Mucosa of descending colon (tissue), 3 donors: Measurements from ENCODE around the gene PDSS1. TPM values are rescaled to one million over a fixed set of nuclear protein-coding genes. Genes with fewer than 3 reads are reported as not detected.
"Not testable (repeated sequence)": the region's sequence is repeated elsewhere in the genome, so short reads cannot be mapped to it uniquely, and the experiment has no call there.

Source experiments
- ATAC-seq: fragments of 200-7000 bp; cut with Tn5 transposase; one replicate; pipeline ENCODE4 v1.9.1; 2020; ENCODE audit warnings: mild to moderate bottlenecking, moderate library complexity
- DNase-seq, 3 donors: peaks; one replicate each; pipeline ENCODE4 v3.0.0-alpha.2; 2020
- H3K36me3 ChIP-seq: fragments of 200-600 bp; one replicate; pipeline ENCODE4 v1.8.0; 2021; ENCODE audit warnings: low read depth, mild to moderate bottlenecking
- H3K4me1 ChIP-seq: fragments of 200-600 bp; one replicate; pipeline ENCODE4 v1.8.0; 2021; ENCODE audit warnings: low read depth, mild to moderate bottlenecking
- H3K4me3 ChIP-seq: fragments of 200-600 bp; one replicate; pipeline ENCODE4 v1.8.0; 2021; ENCODE audit warnings: mild to moderate bottlenecking
- H3K9me3 ChIP-seq: fragments of 200-600 bp; one replicate; pipeline ENCODE4 v1.8.0; 2021; ENCODE audit warnings: mild to moderate bottlenecking
- CTCF ChIP-seq: fragments of 200-600 bp; IDR thresholded peaks from one replicate; pipeline ENCODE4 v1.8.0; 2022; ENCODE audit warnings: antibody characterized with exemption, mild to moderate bottlenecking
- intact Hi-C, 2 donors: fragments of 100-400 bp; cut with DNase I in 1 of 2; cut with micrococcal nuclease in 1 of 2; formaldehyde crosslinking; loops; one replicate each; pipeline versions ENCODE4 v1.11.0 to v1.11.1; 2022; cut with DNase I, micrococcal nuclease
- long read RNA-seq, 2 donors: library from polyadenylated mRNA; unstranded; transcript quantifications; one replicate each; pipeline ENCODE4 v2.0.0, GENCODE V29; 2019 to 2021
- total RNA-seq, 3 donors: library from RNA; stranded (reverse); fragmentation: NEBNext Ultra II Directional in 2 of 3; extraction: Animal tissue kit (Norgen Biotek cat#: 25700) in 2 of 3; gene quantifications; one replicate each; pipeline versions ENCODE4 v1.2.1 to v1.2.4, GENCODE V29; 2021 to 2023
- donor health status: DM: no; HTN: no; CAD: no; lungs with moderate emphysema.
- donor health status: DM: no; HTN: no; CAD: no.
- donor health status: DM: no; HTN: yes; CAD: no.

PDSS1 gene
- total RNA-seq, result 10 to 100 TPM; 16.0 to 27.9 (median 24.6) TPM
- long read RNA-seq, donor 1, transcript PDSS1-201 (12 exons, 1,626 nt), result major isoform, 6 of 10 reads
- long read RNA-seq, donor 1, partial matches to known transcripts, result 0 of 10 reads
- long read RNA-seq, donor 1, other reads (novel, unspliced or antisense), result 4 of 10 reads
- long read RNA-seq, donor 2, transcript PDSS1-201 (12 exons, 1,626 nt), result major isoform, 6 of 10 reads
- long read RNA-seq, donor 2, partial matches to known transcripts, result 1 of 10 reads
- long read RNA-seq, donor 2, other reads (novel, unspliced or antisense), result 3 of 10 reads

DNA sequence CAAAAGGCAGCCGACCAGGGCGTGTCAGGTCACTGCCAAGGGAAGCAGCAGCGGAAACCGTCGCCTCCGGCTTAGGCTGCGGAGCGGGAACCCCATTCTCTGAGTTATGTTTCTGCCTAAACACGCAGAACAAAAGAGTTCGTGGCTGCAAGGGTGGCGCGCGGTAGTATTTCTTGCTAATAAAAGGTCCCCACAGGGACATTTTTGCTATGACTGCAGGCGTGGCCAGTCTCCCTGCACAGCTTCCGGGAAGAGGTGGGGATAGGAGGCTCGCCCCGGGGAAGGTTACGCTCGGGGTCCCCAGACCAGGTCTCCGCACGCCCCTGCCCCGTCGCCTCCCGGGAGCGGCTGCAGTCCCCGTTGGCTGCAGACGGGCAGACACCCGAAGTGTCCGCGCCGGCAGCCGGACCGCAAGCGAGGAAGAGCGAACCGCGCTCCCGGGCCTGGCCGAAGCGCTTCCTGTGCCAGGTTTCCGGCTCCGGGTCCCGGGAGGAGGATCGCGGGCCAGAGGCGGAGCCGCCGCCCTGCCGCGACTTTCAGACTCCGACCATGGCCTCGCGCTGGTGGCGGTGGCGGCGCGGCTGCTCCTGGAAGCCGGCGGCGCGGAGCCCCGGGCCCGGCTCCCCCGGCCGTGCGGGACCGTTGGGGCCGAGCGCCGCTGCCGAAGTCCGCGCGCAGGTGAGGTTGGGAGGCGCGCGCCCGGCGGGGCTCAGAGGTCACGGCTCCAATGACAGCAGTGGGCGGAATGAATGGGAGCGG is at the start of gene PDSS1:
Gene PDSS1, plus strand, starts transcription at position 539 of the 759 bp plus-strand sequence. Its CDS starts 11 bp downstream, at position 550.
- intact Hi-C loops, result no loop called here
- DNase-seq (peak; percentile 84 to 87 (median 85)), ATAC-seq (peak; percentile 86)

DNA sequence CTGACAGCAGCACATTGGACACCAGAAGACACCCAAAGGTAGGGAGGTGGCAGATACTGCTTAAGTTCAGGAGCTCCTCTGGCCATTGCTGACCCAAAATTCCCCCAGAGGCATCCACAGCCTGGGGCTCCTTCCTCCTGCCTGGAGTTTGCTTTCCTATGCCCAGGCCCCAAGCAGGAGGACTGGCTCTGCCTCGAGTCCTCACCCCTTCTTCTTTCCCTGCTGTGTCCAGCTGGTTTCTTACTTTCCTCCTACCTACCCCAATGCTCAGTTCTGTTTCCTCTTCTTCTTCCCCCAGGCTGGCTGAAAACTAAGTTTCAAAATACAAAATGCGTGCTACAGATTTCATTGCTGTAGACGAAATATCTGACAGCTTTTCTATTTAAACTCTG is 49.3 kb upstream of the PDSS1 start:
- intact Hi-C loops, DNase-seq, H3K4me3 ChIP-seq, H3K9me3 ChIP-seq, H3K36me3 ChIP-seq, ATAC-seq, H3K4me1 ChIP-seq: not testable (repeated sequence)

More for the DNA sequence above, at the start of gene PDSS1:
- no peak for TF ChIP-seq CTCF
- Histone ChIP-seq H3K4me3 (peak within 1 kb of the TSS; percentile 92), H3K4me1 (peaks cover 38% of the 10 kb centered on the region), H3K36me3 (no peaks in the 10 kb centered on the region), H3K9me3 (no peaks in the 10 kb centered on the region)

GRCh38 chr10:26650406-26650805 is 47.1 kb upstream of the PDSS1 start:
- DNase-seq, result no peak
- no peaks in the 10 kb centered on the region for H3K4me1 ChIP-seq

DNA sequence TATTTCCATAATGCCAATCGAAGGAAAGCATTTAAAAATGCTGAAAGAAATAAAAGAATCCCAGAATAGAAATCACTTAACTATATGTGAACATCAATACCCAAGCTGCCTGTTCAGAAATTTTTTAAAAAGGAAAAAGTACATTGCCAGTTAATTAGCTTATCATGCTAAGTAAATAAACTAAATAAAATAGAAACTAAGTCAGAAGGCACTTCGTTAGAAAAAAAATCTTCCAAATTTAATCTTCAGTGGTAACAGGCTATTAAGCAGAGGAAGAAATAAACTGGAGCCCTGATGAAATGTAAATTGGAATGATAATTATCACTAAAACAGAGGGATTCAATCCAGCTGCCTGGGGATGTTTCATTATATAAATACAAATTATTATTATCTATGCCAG is 46.0 kb upstream of the PDSS1 start:
- H3K4me3 ChIP-seq, ATAC-seq, H3K4me1 ChIP-seq, H3K36me3 ChIP-seq, H3K9me3 ChIP-seq, DNase-seq, intact Hi-C loops: not testable (repeated sequence)

More at GRCh38 chr10:26650406-26650805, 47.1 kb upstream of the PDSS1 start:
- no peak for ATAC-seq
- Histone ChIP-seq H3K4me3 (no peak overlapping the region), H3K36me3 (no peaks in the 10 kb centered on the region), H3K9me3 (no peaks in the 10 kb centered on the region)
- intact Hi-C loops, result no loop called here
- no peak for TF ChIP-seq CTCF

DNA sequence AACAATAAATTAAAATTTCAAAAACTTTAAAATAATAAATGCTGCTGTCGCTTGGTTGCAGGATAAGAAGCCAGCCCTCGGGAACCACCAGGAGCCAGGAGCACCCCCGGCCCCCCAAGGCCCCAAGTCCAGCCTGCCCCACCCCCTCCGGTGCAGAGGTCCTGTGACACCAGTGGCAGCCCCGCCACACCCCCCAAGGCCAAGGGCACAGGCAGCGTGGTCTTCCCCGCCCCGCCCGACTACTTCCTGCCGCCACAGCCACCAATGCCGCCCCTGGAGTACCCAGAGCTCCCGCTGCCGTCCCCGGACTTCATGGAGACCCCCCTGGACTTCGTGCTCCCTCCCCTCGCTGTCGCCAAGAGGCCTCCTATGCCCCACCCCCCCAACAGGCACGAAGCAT is 44.5 kb upstream of the PDSS1 start:
- Histone ChIP-seq H3K4me3 (no peak overlapping the region), H3K9me3 (no peaks in the 10 kb centered on the region), H3K36me3 (no peaks in the 10 kb centered on the region), H3K4me1 (no peaks in the 10 kb centered on the region)
- DNase-seq, result no peak
- ATAC-seq, result no peak
- intact Hi-C loops, result no loop called here
- no peak for TF ChIP-seq CTCF

- no peaks in the 10 kb centered on the region for H3K4me1 ChIP-seq
- H3K9me3 ChIP-seq, result no peaks in the 10 kb centered on the region
- H3K36me3 ChIP-seq, result no peaks in the 10 kb centered on the region
- ATAC-seq (no peak), DNase-seq (no peak)
- H3K4me3 ChIP-seq, result no peak overlapping the region
- TF ChIP-seq CTCF, result no peak
- intact Hi-C loops, result no loop called here
These were observed 41.8 kb upstream of the PDSS1 start for GRCh38 chr10:26655746-26656145.
